HG03571 (cell line): ENCODE measurements around the gene MIER2.
"Not testable (repeated sequence)": the region's sequence is repeated elsewhere in the genome, so short reads cannot be mapped to it uniquely, and the experiment has no call there.

Source experiments
- ATAC-seq: cut with Tn5 transposase; IDR thresholded peaks from one replicate; pipeline ENCODE4 v1.9.1; 2021; ENCODE audit not compliant: unreplicated experiment

The MIER2 gene, protein sequence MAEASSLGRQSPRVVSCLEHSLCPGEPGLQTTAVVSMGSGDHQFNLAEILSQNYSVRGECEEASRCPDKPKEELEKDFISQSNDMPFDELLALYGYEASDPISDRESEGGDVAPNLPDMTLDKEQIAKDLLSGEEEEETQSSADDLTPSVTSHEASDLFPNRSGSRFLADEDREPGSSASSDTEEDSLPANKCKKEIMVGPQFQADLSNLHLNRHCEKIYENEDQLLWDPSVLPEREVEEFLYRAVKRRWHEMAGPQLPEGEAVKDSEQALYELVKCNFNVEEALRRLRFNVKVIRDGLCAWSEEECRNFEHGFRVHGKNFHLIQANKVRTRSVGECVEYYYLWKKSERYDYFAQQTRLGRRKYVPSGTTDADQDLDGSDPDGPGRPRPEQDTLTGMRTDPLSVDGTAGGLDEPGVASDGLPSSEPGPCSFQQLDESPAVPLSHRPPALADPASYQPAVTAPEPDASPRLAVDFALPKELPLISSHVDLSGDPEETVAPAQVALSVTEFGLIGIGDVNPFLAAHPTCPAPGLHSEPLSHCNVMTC

DNA sequence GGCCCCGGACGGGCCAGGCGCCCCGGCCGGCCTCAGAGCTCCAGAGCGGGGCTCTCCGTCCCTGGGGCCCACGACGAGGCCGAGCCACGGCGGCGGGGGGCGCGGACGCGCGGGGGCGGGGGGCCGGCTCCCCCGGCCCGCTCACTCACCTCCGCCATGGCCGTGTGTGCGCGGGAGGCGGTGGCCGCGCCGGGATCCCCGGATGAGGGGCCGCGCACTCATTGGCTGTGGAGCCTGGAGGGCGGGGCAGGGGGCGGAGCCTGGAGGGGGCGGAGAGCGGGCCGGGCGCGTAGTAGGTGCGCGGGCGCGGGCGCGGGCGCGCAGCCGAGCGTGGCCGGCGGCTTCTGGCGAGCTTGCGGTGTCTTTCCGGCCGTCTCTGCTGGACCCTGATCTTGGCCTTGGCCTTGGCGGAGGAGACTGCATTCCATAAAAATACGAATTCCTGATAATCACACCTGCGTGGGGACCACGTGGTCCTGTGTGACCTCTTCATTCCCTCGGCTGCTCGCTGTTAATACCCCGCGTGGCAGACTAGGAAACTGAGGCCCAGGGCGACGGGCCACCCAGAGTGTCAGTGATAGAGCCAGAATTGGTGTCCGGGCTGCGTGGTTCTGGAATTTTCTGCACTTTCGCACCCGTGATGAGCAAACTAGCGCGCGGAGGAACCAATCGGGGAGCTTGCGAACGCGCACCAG is at the start of gene MIER2:
Gene MIER2 (minus strand): TSS at position 172 of the 695 bp plus-strand sequence. CDS start 14 bp downstream, at position 158.
- ATAC-seq, result no peak

DNA sequence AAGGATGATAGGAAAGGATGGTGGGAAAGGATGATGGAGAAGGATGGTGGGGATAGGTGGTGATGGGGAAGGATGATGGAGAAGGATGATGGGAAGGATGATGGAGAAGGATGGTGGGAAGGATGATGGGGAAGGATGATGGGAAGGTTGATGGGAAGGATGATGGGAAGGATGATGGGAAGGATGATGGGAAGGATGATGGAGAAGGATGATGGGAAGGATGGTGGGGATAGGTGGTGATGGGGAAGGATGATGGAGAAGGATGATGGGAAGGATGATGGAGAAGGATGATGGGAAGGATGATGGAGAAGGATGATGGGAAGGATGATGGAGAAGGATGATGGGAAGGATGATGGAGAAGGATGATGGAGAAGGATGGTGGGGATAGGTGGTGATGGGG is 49.0 kb upstream of the MIER2 start:
- not testable (repeated sequence) for ATAC-seq

DNA sequence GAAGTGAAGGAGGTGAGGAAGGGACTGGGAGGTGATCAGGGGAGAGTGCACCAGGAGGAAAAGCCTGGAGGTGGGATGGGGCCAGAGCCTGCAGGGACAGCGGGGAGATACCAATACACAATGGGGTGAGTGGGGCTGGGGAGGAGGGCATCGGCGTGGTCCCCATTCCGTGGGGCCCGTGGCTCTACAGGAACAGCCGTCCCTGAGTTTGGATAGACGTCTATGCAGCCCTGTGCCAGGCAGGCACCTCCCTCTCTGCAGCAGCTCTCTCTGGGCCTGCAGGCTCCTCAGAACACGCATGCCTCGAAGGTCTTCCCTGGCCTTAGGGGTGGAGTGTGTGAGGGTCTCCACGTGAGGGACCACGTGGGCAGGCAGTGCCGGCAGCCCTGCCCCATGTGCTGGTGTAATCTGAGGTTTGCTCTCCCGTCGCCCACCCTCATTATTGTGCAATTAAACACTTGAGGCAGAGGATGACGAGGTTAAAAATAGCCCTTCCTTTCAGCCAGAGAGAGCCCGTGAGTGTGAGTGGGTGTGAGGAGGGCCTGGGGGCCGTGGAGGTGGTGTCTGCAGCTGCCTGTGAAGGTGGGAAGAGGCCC is 47.9 kb upstream of the MIER2 start:
- no peak for ATAC-seq

DNA sequence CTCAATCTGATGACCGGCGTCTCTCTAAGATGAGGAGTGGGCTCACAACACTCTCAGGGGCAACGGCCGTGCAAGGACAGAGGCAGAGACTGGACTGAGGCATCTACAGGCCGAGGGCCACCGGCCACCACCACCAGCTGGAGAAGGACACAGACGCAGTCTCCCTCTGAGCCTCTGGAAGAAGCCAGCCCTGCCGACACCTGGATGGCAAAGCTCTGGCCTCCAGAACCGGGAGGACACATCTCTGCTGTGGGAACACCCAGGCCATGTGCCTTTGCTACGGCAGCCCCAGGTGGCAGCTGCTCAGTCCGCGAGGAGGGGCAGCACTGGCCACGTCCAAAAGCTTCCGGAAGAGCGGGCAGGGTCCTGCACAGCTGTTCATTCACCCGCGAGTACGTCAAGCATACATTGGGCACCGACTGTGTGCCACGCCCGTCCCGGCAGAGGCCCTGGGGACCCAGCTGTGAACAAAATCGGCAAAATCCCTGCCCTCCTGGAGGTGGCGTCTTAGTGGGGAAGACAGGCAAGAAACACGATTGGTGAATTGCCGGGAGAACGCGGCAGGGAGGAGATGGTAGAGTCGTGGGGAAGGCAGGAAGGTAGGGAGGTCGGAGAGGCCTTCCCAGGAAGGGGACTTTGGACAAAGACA is 47.3 kb upstream of the MIER2 start:
- no peak for ATAC-seq

DNA sequence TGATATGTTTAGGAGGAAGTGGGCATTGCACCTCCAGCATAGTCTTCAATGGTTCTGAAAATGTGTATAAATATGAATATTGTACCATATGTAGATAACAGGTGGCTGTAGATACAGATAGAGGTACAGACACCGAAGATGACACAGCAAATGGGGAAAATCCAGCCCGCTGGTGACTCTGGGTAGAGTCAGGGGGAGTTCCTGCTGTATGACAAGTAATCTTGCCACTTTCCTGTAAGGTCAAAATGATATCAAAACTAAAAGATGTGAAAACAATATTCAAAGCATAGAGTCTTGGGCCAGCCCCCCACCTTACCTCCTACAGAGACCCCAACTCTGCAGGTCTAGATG is 46.6 kb upstream of the MIER2 start:
- no peak for ATAC-seq

DNA sequence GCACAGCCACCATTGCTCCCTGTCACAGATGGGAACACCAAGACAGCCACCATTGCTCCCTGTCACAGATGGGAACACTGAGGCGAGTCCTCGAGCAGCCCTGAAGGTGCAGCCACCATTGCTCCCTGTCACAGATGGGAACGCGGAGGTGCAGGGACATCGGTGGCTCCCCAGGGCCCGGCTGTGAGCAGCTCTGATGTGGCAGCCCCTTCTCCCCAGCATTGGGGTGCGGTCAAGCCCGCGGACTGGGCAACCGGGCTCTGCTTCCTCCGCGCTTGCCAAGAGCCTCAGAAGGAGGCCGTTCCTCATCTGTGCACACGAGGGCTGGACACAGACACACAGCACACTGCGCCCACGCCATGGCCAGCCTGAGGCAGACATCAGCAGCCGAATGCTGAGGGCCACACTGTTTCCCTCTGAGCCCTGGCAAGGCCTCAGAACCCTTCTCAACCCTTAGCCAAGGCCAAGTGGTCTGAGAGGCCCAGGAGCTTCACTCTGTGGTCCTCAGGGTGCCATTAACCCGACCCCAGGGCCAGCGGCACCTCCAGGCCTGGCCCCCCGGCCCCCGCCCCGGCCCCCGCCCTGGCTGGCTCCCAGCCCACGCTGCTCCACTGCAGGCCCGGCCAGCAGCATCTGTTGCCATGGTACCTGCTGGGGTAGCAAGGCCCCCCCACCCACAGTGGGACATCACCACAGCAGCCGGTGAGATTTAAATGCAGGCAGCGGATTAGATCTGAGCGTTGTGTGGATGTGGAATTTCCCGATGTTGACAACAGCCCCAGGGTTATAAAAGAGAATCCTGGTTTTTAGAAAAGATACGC is 46.0 kb upstream of the MIER2 start:
- ATAC-seq, result no peak

DNA sequence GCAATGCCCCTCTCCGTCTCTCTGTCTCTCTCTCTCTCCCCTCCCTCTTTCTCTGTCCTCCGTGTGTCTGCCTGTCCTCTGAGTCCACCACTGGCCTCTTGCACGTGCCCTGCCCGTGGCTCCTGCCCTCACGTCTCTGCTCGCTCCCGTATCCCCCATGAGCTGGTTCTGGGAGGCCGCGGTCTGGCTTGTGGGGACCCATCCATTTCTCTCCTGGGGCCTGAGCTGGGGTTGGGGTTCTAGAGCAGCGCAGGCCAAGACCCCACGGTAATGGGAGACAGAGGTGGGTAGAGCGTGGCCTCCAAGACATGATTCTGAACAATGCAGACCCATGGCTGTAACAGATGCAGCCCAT is 45.3 kb upstream of the MIER2 start:
- no peak for ATAC-seq

DNA sequence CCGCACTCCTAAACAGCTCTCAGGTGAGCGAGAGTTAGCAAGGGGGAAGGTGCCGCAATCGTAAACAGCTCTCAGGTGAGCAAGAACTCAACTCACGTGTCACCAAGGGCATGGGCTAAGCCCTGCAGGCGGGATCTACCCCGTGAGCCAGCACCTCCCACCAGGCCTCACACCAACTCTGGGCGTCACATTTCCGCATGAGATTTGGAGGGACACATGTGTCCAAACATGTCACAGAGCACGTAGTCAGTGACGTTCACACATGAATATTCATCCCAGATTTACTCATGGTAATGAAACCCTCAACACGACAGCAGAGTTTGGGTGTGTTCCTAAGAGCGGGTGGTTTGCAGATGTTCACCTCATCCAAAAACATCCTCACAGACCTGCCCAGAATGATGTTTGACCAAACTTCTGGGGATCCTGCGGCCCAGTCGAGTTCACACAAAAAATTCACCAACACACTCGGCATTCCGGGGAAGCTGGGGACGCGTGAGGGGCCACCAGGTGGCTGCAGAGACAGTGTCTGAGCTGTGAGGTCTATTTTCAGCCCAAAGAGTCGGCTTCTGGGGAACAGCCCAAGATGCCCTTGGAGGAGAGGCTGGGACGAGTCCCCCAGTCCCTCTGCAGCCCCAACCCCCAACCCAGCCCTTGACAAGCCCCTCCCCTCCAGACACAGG is 44.8 kb upstream of the MIER2 start:
- no peak for ATAC-seq

DNA sequence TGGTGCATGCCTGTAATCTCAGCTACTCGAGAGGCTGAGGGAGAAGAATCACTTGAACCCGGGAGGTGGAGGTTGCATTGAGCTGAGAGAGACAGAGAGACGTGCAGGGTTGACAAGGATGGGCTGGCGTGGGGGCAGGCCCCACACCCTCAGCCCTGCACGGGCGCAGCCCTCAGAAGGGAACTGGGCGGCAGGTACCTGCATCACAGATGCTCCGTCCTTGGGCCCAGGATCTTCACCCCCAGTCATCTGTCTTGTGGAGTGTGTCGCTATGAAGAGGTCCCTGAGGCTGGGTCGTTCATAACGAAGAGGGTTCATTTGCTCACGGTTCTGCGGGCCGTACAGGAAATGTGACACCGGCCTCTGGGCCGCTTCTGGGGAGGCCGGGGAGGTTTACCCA is 44.1 kb upstream of the MIER2 start:
- no peak for ATAC-seq

DNA sequence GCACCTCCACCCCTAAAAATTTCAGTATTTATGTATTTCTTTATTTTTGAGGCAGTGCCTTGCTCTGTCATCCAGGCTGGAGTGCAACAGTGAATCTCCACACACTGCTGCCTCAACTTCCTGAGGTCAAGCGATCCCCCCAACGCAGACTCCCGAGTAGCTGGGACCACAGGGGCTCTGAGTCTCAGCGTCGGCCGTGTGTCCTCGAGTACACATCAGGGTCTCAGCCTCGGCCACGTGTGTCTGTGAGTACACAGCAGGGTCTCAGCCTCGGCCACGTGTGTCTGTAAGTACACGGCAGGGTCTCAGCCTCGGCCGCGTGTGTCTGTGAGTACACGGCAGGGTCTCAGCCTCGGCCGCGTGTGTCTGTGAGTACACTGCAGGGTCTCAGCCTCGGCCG is 43.2 kb upstream of the MIER2 start:
- no peak for ATAC-seq

DNA sequence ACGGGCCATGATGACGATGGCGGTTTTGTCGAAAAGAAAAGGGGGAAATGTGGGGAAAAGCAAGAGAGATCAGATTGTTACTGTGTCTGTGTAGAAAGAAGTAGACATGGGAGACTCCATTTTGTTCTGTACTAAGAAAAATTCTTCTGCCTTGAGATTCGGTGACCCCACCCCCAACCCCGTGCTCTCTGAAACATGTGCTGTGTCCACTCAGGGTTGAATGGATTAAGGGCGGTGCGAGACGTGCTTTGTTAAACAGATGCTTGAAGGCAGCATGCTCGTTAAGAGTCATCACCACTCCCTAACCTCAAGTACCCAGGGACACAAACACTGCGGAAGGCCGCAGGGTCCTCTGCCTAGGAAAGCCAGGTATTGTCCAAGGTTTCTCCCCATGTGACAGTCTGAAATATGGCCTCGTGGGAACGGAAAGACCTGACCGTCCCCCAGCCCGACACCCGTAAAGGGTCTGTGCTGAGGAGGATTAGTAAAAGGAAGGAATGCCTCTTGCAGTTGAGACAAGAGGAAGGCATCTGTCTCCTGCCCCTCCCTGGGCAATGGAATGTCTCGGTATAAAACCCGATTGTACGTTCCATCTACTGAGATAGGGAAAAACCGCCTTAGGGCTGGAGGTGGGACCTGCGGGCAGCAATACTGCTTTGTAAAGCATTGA is 42.2 kb upstream of the MIER2 start:
- not testable (repeated sequence) for ATAC-seq

DNA sequence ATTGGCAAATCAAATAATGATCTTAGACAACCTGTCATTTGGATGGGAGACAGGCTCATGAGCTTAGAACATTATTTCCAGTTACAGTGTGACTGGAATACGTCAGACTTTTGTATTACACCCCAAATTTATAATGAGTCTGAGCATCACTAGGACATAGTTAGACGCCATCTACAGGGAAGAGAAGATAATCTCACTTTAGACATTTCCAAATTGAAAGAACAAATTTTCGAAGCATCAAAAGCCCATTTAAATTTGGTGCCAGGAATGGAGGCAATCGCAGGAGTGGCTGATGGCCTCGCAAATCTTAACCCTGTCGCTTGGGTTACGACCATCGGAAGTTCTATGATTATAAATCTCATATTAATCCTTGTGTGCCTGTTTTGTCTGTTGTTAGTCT is 41.6 kb upstream of the MIER2 start:
- ATAC-seq, result not testable (repeated sequence)

DNA sequence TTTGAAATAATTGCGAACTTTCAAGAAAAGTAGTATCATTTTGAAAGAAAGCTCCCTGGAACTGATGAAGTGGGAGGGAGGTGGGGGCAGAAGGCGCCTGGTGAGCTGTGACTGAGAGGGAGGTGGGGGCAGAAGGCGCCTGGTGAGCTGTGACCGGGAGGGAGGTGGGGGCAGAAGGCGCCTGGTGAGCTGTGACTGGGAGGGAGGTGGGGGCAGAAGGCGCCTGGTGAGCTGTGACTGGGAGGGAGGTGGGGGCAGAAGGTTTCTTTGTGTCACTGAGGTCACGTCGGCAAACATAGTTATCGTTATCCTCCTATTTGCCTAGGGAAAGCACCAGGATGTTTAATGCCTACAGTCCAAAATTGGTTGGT is 40.2 kb upstream of the MIER2 start:
- ATAC-seq, result no peak

DNA sequence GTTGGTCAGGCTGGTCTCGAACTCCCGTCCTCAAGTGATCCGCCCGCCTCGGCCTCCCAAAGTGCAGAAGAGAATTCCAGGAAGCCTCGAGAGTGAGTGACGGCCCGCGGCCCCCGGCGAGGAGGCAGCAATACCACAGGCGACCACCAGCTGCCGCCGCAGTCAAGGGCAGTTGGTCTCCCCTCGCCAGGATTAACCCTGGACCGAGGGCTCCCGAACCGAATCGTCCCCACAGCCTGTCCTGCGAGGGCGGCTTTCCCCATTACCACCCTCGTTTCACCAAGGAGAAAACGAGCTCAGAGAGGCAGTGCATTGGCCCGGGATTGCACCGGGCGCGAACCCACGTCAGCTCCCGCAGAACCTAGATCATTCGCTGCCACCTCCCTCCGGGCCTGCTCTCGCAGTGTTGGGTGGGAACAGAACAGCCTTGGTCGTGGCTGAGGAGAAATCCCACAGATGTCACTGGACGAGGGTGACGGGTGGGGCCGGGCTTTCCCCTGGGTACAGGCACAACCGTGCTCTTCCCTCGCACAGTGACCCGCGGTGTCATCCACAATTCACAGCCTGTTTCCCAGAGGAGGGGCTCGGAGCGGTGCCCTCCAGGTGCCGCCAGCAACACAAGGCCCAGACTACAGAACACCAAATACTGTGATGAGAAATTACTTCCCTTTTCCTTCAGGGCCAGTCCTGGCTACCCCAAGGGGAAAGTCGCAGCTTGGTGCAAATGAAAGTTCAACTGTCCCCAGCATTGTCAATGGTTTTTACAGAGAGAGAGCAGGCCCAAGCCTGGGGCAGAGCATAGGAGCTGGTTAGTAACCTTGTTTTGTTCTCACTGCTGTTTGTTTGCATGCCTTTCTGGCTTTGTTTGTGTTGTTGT is 39.6 kb upstream of the MIER2 start:
- ATAC-seq, result no peak

DNA sequence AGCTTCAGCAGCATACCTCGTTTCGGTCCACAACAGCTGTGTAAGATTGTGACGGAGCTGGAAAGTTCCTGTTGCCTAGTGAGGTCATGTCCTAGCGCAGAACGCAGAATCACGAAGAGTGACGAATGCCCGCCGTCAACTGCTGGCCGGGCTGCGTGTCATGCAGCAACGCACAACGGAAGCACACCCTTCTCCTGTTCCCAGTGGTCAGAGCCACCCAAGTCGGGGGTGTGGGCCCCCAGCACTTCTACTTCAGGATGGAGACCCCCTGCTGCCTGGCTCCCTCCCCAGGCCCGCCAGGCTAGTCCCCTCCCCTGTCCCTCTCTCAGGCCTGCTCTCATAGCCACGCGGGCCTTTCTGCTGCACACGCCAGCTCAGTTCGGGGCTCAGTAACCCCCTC is 38.4 kb upstream of the MIER2 start:
- no peak for ATAC-seq

DNA sequence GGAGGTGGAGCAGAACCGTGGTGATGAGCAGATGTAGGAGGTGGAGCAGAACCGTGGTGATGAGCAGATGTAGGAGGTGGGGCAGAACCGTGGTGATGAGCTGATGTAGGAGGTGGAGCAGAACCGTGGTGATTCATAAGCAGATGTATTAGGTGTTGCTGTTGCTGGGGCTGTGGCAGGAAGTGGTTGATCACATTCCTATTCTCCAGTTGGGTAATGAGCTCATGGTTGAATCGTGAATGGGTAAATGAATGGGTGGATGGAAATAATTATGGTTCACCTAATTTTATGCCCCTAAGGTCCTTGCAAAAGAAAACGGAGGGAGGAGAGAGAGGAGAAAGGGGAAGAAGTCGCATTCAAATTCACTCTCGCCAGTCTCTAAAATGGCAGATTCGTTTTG is 38.0 kb upstream of the MIER2 start:
- ATAC-seq, result not testable (repeated sequence)

DNA sequence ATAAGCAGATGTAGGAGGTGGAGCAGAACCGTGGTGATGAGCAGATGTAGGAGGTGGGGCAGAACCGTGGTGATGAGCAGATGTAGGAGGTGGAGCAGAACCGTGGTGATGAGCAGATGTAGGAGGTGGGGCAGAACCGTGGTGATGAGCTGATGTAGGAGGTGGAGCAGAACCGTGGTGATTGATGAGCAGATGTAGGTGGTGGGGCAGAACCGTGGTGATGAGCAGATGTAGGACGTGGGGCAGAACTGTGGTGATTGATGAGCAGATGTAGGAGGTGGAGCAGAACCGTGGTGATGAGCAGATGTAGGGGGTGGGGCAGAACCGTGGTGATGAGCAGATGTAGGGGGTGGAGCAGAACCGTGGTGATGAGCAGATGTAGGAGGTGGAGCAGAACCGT is 37.3 kb upstream of the MIER2 start:
- not testable (repeated sequence) for ATAC-seq

DNA sequence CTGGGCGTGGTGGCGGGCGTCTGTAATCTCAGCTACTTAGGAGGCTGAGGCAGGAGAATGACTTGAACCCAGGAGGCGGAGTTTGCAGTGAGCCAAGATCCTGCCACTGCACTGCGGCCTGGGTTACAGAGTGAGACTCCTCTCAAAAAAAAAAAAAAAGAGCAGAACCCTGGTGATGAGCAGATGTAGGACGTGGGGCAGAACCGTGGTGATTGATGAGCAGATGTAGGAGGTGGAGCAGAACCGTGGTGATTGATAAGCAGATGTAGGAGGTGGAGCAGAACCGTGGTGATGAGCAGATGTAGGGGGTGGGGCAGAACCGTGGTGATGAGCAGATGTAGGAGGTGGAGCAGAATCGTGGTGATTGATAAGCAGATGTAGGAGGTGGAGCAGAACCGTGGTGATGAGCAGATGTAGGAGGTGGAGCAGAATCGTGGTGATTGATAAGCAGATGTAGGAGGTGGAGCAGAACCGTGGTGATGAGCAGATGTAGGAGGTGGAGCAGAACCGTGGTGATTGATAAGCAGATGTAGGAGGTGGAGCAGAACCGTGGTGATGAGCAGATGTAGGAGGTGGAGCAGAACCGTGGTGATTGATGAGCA is 36.1 kb upstream of the MIER2 start:
- ATAC-seq, result not testable (repeated sequence)
